Measurements from ENCODE around the gene KLHL6. TPM values are rescaled to one million over a fixed set of nuclear protein-coding genes. Genes with fewer than 3 reads are reported as not detected.

The KLHL6 gene
- total RNA-seq, 4 donors from 2014 or later, result 0.67 to 2.7 (median 1.0) TPM

DNA sequence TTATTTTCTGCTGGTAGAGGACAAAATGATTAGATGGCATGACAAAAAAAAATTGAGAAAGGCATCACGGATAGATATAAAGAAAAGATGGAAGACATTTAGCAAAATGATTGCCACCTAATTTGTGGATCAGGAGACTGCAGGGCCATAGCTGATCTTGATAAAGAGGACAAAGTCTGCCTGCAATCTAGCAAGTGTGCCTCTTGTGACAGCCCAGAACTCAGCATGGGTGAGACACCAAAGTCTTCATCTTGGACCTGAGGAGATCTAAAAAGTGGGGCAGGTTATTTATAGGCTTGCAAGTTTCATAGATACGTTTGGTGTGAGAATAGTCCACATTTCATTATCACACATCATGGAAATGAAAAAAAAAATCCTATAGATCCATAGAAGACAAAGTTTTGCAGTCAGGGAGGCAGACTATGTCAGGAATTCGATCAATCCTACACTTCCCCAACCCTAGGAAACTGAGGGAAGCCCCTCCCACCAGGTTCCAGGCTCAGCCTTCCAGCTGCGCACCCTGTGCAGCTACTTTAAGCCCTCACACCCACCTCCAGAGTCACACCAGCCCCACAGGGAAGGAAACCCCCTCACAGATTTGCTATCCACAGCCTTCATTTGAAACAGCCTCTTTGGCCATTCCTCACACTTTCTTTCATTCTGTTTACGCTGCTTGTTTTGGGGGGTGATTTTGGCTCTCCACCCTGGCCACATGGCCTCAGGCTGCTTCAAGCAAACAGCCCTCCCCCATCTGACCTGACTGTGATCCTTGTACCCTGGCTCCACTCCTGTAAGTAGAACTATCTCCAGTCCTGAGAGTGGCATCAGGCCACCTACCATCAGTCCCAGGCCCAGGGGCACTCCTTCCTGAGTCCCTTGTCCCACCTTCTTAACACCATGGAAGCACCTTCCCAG is 28.1 kb upstream of the KLHL6 start:
- H3K4me1 ChIP-seq, result peaks cover 0 to 3% of the 10 kb centered on the region in 2 donors
- DNase-seq, result no peak

DNA sequence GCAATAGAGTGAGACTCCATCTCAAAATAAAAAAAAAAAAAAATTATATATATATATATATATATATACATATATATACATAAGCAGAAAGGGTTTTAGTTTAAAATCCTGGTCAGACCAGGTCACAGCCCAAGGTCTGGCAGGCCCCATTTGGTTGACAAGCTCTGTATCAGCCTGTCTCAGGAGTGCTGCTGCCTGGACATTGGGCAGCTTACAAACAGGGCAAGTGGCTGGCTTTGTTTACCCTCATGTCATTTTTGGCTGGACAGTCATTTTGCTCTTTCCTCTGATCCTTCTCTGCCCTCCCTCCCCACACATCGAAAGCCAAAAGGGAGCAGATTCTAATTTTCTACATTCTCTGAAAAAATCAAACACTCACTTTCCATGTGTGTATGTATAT is 26.7 kb upstream of the KLHL6 start:
- Histone ChIP-seq H3K27ac (no peak overlapping the region), H3K4me1 (peaks cover 0 to 3% of the 10 kb centered on the region in 2 donors), H3K27me3 (no peaks in the 10 kb centered on the region), H3K9me3 (no peaks in the 10 kb centered on the region), H3K36me3 (no peaks in the 10 kb centered on the region), H3K4me3 (replicated peaks in 1 of 3) (no peak overlapping the region)
- intact Hi-C loops (cut with DNase I), result no loop called here
- TF ChIP-seq, protein P1, sequence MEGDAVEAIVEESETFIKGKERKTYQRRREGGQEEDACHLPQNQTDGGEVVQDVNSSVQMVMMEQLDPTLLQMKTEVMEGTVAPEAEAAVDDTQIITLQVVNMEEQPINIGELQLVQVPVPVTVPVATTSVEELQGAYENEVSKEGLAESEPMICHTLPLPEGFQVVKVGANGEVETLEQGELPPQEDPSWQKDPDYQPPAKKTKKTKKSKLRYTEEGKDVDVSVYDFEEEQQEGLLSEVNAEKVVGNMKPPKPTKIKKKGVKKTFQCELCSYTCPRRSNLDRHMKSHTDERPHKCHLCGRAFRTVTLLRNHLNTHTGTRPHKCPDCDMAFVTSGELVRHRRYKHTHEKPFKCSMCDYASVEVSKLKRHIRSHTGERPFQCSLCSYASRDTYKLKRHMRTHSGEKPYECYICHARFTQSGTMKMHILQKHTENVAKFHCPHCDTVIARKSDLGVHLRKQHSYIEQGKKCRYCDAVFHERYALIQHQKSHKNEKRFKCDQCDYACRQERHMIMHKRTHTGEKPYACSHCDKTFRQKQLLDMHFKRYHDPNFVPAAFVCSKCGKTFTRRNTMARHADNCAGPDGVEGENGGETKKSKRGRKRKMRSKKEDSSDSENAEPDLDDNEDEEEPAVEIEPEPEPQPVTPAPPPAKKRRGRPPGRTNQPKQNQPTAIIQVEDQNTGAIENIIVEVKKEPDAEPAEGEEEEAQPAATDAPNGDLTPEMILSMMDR (IDR thresholded peaks at IDR 0.05), result no peak
- no peak for TF ChIP-seq POLR2A (IDR thresholded peaks at IDR 0.05)
- 88 to 90% methylated on average over 1 of the region's 1 CpG for WGBS, 2 donors
- no peak for DNase-seq

More for the DNA sequence above, 28.1 kb upstream of the KLHL6 start:
- no peak for TF ChIP-seq POLR2A (IDR thresholded peaks at IDR 0.05)
- TF ChIP-seq, protein P1 (IDR thresholded peaks at IDR 0.05), result no peak
- Histone ChIP-seq H3K9me3 (no peaks in the 10 kb centered on the region), H3K27me3 (no peaks in the 10 kb centered on the region), H3K27ac (no peak overlapping the region), H3K36me3 (no peaks in the 10 kb centered on the region), H3K4me3 (replicated peaks in 1 of 3) (no peak overlapping the region)
- WGBS, 2 donors, result 87 to 91% methylated on average over 5 of the region's 5 CpGs
- intact Hi-C loops (cut with DNase I), result no loop called here

DNA sequence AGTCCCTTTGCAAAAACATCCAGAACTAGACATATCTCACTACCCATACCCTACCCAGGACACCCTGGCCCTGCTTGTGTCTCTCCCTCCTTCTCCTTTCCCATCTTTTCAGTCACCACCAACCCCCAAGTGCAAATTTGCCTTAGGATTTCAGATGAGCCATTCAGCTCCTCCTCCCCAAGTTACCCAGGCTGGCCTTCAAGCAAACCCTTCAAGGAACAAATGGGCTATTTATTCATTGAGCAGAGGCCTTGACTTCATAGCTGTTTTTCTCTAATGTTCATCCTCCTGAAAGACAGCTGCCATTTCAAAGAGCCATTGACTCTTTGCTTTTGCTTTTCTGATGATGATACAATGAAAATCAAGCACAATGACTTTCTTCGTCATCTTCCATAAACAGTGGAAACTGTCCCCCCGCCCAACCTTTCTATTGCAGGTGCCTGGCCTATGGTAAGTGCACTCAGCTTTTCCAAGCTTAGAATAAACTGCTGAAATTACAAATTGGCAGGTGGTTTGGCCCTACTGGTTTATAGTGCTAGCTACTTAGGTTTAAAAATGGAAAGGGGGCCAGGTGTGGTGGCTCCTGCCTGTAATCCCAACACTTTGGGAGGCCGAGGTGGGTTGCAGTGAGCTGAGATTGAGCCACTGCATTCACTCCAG is 26.1 kb upstream of the KLHL6 start:
- intact Hi-C loops (cut with DNase I), result no loop called here
- TF ChIP-seq, protein P1 (IDR thresholded peaks at IDR 0.05), result no peak
- TF ChIP-seq POLR2A (IDR thresholded peaks at IDR 0.05), result no peak
- no peak overlapping the region for H3K4me3 ChIP-seq (replicated peaks in 1 of 3)
- H3K4me1 ChIP-seq, result peaks cover 0 to 3% of the 10 kb centered on the region in 2 donors
- no peak overlapping the region for H3K27ac ChIP-seq
- H3K9me3 ChIP-seq, result no peaks in the 10 kb centered on the region
- no peaks in the 10 kb centered on the region for H3K36me3 ChIP-seq
- 90 to 97% methylated on average over 3 of the region's 3 CpGs for WGBS, 2 donors
- no peak for DNase-seq
- H3K27me3 ChIP-seq, result no peaks in the 10 kb centered on the region

DNA sequence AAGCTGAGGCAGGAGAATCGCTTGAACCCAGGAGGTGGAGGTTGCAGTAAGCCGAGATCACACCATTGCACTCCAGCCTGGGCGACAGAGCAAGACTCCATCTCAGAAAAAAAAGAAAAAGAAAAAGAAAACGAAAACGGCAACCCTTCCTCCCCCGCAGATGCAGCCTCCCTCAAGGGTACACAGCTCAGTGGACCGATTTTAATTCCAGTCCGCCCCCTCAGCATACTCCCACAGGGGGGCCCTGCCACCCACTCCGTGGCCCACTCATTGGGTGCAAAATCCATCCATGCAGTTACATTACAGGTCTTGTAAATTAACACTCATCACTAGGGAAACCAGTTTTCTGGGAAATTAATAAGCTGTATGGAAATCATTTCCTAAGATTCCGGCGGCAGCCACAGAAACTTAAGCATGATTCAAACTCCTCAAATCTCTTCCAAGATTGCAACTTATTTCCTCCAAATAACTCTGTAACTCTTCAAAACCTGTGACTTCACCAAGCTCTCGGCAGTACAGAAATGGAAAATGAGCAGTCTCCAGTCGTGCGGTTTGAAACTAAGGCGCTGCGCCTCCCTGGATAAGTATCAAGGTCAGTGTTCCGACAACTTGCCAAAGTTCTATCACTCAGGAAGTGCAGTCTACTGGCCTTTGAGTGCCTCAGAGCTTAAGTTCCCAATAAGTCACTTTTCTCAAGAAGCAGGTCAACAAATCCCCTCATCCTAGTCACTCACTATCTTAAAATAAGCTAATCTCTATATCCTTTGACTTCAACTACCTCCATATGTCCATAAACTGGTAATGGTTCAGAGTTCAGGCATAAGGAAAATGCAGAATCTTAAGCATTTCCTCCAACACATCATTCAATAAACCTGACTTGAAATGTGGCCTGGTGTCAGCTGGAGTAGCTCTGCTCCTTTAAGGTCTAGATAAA is 24.7 kb upstream of the KLHL6 start:
- Histone ChIP-seq H3K27ac (no peak overlapping the region), H3K9me3 (no peaks in the 10 kb centered on the region), H3K36me3 (no peaks in the 10 kb centered on the region), H3K4me3 (replicated peaks in 1 of 3) (no peak overlapping the region), H3K4me1 (peaks cover 0 to 3% of the 10 kb centered on the region in 2 donors), H3K27me3 (no peaks in the 10 kb centered on the region)
- WGBS, 2 donors, result 71 to 77% methylated on average over 17 of the region's 17 CpGs
- intact Hi-C loops (cut with DNase I), result no loop called here
- no peak for TF ChIP-seq POLR2A (IDR thresholded peaks at IDR 0.05)
- TF ChIP-seq, protein P1 (IDR thresholded peaks at IDR 0.05), result no peak
- DNase-seq, result no peak

Data from thyroid gland (tissue), 4 donors.